Measurements from ENCODE around the gene AGMO.

- TF ChIP-seq CTCF (IDR thresholded peaks at IDR 0.05; ENCODE audit: poor library complexity, severe bottlenecking): no peak
- TF ChIP-seq TAF1 (IDR thresholded peaks at IDR 0.05; ENCODE audit: low read depth): no peak
Observed at GRCh38 chr7:15457990-15458955, 103.5 kb downstream of the AGMO start.

All from neural cell (in vitro differentiated cells).